IPS DF 4.7 (cell line): ENCODE results near the gene HBQ1.
"Not testable (repeated sequence)": the region's sequence is repeated elsewhere in the genome, so short reads cannot be mapped to it uniquely, and the experiment has no call there.

Experiments
- DNase-seq: peaks from one replicate; pipeline ENCODE4 v3.0.0-alpha.2; 2013; ENCODE audit warnings: low spot score; ENCODE audit errors: extremely low read depth

Gene HBQ1

GRCh38 chr16:160691-161190 lies 19.5 kb upstream of the HBQ1 start:
- DNase-seq, result no peak

DNA sequence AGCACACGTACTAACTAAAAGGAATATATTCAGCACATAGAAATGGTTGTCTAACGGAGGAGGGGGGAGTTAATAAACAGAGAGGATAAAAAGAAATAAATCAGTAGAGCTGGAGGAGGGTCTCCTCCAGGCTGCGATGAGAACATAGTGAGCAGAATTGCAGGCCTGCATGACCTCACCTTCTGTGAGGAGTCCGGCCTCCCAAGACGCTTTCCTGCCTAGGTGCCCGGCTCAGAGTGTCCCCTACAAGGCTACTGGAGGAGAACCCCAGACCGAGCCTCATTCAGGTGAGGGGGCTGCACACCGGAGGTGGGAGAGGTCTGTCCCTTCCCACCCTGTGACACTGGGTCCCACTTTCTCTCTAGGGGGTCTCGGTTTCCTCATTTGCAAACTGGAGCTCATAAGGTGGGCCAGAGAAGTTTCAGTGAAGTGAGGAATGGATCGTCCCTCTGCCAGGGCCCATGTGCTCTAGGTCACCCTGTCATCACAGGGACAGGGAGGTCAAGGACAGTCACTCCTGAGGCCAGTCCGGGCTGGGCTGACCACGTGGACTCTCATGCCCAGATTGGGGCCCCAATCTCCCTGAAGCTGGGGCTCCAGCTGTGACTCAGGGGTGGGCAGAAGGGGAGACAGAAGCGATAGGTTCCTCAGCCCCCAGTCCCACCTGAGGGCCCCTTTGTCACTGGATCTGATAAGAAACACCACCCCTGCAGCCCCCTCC lies 17.8 kb upstream of the HBQ1 start:
- DNase-seq, result no peak

GRCh38 chr16:163139-163538 lies 17.1 kb upstream of the HBQ1 start:
- not testable (repeated sequence) for DNase-seq

DNA sequence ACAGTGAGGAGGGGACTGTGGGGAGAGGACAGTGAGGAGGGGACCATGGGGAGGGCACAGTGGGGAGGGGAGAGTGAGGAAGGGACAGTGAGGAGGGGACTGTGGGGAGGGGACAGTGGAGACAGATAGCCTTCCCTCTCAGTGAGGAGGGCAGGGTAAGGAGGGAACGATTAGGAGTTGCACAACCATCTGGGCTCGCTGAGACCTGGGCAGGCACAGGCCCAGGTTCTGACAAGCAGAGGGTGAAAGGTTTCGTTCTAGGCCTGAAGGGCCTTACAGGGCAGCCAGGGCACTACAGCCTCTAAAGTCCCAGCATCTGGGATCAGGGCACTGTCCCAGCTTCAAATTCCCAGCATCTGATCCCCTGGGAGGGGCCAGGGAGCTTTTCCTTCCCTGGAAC lies 16.6 kb upstream of the HBQ1 start:
- not testable (repeated sequence) for DNase-seq

GRCh38 chr16:164134-164823 lies 16.0 kb upstream of the HBQ1 start:
- not testable (repeated sequence) for DNase-seq

GRCh38 chr16:164827-165538 lies 15.3 kb upstream of the HBQ1 start:
- DNase-seq, result no peak

GRCh38 chr16:165539-166374 lies 14.5 kb upstream of the HBQ1 start, which contains the start of gene HBM:
TSS of gene HBM (plus strand) at chr16:165978. CDS start at chr16:165998, 20 bp downstream.
- DNase-seq, result no peak

GRCh38 chr16:166375-167121 lies 13.7 kb upstream of the HBQ1 start:
- DNase-seq, result no peak

DNA sequence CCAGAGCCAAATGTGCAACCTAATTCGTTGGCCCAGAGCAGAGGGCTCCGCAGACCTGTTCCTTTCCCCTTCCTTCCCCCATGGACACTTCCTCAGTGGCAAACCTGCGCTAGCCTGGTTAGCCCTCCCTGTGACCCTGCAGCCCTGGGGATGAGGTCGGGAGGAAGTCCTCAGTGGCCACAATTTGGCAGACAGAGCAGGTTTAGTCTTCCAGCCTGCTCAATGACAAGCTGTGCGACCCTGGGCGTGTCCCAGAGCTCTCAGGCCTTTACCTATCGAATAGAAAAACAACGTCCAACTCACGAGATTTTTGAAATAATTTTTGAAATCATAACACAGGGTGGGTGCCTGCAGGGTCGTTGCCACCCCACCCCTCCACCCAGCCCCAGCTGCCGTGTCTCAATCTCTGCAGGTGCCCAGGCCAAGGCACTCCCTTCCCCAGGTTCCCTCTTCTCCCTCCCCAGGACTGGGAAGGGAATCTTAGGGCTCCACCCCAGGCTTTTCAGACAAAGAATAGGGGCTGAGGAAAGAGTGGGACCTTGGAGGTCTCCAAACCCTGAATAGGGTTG lies 13.1 kb upstream of the HBQ1 start:
- DNase-seq, result no peak

DNA sequence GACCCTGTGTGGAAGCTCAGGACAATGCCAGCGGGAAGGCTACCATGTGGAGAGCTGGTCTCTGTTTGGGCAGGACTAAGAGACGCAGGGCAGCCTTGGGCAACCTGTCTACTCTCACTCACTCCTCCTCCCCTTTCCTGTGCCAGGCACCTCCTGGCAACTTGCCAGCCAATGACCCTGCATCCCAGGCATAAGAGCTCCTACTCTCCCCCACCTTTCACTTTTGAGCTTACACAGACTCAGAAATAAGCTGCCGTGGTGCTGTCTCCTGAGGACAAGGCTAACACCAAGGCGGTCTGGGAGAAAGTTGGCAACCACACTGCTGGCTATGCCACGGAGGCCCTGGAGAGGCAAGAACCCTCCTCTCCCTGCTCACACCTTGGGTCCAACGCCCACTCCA lies 11.8 kb upstream of the HBQ1 start:
- no peak for DNase-seq

- no peak for DNase-seq
Measured at GRCh38 chr16:169014-169413, 11.2 kb upstream of the HBQ1 start.

GRCh38 chr16:170088-170507 lies 10.2 kb upstream of the HBQ1 start:
- DNase-seq, result not testable (repeated sequence)

- no peak for DNase-seq
Measured at GRCh38 chr16:170788-171187, 9.5 kb upstream of the HBQ1 start.

GRCh38 chr16:172374-172941 lies 7.8 kb upstream of the HBQ1 start, which contains the start of gene HBA2:
TSS of gene HBA2 (plus strand) at chr16:172876. CDS start at chr16:172913, 37 bp downstream.
- not testable (repeated sequence) for DNase-seq

DNA sequence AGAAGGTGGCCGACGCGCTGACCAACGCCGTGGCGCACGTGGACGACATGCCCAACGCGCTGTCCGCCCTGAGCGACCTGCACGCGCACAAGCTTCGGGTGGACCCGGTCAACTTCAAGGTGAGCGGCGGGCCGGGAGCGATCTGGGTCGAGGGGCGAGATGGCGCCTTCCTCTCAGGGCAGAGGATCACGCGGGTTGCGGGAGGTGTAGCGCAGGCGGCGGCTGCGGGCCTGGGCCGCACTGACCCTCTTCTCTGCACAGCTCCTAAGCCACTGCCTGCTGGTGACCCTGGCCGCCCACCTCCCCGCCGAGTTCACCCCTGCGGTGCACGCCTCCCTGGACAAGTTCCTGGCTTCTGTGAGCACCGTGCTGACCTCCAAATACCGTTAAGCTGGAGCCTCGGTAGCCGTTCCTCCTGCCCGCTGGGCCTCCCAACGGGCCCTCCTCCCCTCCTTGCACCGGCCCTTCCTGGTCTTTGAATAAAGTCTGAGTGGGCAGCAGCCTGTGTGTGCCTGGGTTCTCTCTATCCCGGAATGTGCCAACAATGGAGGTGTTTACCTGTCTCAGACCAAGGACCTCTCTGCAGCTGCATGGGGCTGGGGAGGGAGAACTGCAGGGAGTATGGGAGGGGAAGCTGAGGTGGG lies 6.9 kb upstream of the HBQ1 start:
- DNase-seq, result not testable (repeated sequence)

- DNase-seq, result not testable (repeated sequence)
Measured at GRCh38 chr16:173928-174769, 6.1 kb upstream of the HBQ1 start.

- no peak for DNase-seq
Measured at GRCh38 chr16:175011-175949, 5.0 kb upstream of the HBQ1 start.
